T47D (cell line): Measurements from ENCODE around the gene SGMS1.
"Not testable (repeated sequence)": the region's sequence is repeated elsewhere in the genome, so short reads cannot be mapped to it uniquely, and the experiment has no call there.

Source experiments
- DNase-seq, 2 experiments: peaks; one replicate each; pipeline versions ENCODE4 v3.0.0 to v3.0.0-alpha.2; 2011 to 2012; ENCODE audit warnings: low read depth in 1 of 2, low spot score in 1 of 2
- JUND ChIP-seq: IDR thresholded peaks from 2 replicates; pipeline ENCODE4 v1.6.1; 2012; ENCODE audit warnings: low read depth
- in situ Hi-C: cut with HindIII; loops from 2 replicates; pipeline ENCODE4 v1.10.0; 2016; ENCODE audit warnings: low sequenced_read_pairs, low pct_unique_long_range_greater_than_20kb

Gene SGMS1

GRCh38 chr10:50551894-50552293 lies 71.9 kb downstream of the SGMS1 start:
- DNase-seq: no peak
- in situ Hi-C loops: no loop called here
- no peak for TF ChIP-seq JUND

- TF ChIP-seq JUND: no peak
- no peak for DNase-seq
- in situ Hi-C loops: no loop called here
These were observed 73.4 kb downstream of the SGMS1 start for GRCh38 chr10:50550291-50550839.

- in situ Hi-C loops, DNase-seq: not testable (repeated sequence)
These were observed 74.6 kb downstream of the SGMS1 start for GRCh38 chr10:50549186-50549585.

- DNase-seq, in situ Hi-C loops: not testable (repeated sequence)
These were observed 75.3 kb downstream of the SGMS1 start for GRCh38 chr10:50548481-50548880.

GRCh38 chr10:50546287-50546686 lies 77.5 kb downstream of the SGMS1 start:
- DNase-seq, in situ Hi-C loops: not testable (repeated sequence)

GRCh38 chr10:50545846-50546245 lies 77.9 kb downstream of the SGMS1 start:
- in situ Hi-C loops: no loop called here
- no peak for DNase-seq
- TF ChIP-seq JUND: no peak

- in situ Hi-C loops: no loop called here
- no peak for DNase-seq
- TF ChIP-seq JUND: no peak
These were observed 78.8 kb downstream of the SGMS1 start for GRCh38 chr10:50544857-50545429.

GRCh38 chr10:50544095-50544856 lies 79.5 kb downstream of the SGMS1 start:
- no peak for DNase-seq
- no peak for TF ChIP-seq JUND
- in situ Hi-C loops: no loop called here

- no peak for TF ChIP-seq JUND
- no peak for DNase-seq
- in situ Hi-C loops: no loop called here
These were observed 80.9 kb downstream of the SGMS1 start for GRCh38 chr10:50542871-50543270.

- no peak for TF ChIP-seq JUND
- no peak for DNase-seq
- in situ Hi-C loops: no loop called here
These were observed 81.8 kb downstream of the SGMS1 start for GRCh38 chr10:50541921-50542320.

- in situ Hi-C loops: no loop called here
- no peak for TF ChIP-seq JUND
- DNase-seq: no peak
These were observed 82.4 kb downstream of the SGMS1 start for GRCh38 chr10:50541317-50541716.

GRCh38 chr10:50540826-50541122 lies 83.0 kb downstream of the SGMS1 start:
- in situ Hi-C loops: no loop called here
- DNase-seq: no peak
- no peak for TF ChIP-seq JUND

GRCh38 chr10:50540069-50540825 lies 83.5 kb downstream of the SGMS1 start:
- DNase-seq: no peak
- TF ChIP-seq JUND: no peak
- in situ Hi-C loops: no loop called here
